ENCODE results near the gene NOP14.
"Not testable (repeated sequence)": the region's sequence is repeated elsewhere in the genome, so short reads cannot be mapped to it uniquely, and the experiment has no call there.

NOP14 gene

DNA sequence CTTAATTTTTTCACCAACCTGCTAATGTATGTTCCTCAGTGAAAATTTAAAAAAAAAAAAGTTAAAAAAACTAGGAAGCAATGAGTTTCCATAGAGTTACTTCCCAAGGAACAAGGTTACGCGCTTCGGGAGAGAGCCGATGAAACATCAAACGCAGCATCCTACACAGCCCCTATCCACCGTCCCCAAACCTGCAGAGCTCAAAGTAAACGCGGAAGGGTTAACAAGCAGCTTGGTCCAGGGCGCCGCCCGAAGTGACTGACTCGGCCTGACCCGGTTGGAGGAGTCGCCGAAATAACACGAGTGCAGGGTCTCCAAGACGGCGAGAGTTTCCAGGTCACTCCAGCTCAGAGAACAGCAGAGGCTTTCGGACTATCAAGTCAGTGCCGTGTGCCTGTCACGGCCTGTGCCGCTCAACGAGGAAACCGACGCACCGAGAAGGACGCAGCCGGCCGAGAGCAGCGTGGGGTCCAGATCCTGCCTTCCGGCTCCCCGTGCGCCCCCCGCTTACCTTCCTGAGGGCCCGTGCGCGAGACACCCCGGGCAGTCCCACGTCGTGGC lies 512 bp downstream of the NOP14 start:
- DNase-seq (ENCODE audit: low read depth): peak; percentile 43
- H3K4me3 ChIP-seq (ENCODE audit: low read length): peak overlapping the region; percentile 89
- TF ChIP-seq, protein P1, sequence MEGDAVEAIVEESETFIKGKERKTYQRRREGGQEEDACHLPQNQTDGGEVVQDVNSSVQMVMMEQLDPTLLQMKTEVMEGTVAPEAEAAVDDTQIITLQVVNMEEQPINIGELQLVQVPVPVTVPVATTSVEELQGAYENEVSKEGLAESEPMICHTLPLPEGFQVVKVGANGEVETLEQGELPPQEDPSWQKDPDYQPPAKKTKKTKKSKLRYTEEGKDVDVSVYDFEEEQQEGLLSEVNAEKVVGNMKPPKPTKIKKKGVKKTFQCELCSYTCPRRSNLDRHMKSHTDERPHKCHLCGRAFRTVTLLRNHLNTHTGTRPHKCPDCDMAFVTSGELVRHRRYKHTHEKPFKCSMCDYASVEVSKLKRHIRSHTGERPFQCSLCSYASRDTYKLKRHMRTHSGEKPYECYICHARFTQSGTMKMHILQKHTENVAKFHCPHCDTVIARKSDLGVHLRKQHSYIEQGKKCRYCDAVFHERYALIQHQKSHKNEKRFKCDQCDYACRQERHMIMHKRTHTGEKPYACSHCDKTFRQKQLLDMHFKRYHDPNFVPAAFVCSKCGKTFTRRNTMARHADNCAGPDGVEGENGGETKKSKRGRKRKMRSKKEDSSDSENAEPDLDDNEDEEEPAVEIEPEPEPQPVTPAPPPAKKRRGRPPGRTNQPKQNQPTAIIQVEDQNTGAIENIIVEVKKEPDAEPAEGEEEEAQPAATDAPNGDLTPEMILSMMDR (conservative IDR thresholded peaks at IDR 0.05; ENCODE audit: low read length): no peak

DNA sequence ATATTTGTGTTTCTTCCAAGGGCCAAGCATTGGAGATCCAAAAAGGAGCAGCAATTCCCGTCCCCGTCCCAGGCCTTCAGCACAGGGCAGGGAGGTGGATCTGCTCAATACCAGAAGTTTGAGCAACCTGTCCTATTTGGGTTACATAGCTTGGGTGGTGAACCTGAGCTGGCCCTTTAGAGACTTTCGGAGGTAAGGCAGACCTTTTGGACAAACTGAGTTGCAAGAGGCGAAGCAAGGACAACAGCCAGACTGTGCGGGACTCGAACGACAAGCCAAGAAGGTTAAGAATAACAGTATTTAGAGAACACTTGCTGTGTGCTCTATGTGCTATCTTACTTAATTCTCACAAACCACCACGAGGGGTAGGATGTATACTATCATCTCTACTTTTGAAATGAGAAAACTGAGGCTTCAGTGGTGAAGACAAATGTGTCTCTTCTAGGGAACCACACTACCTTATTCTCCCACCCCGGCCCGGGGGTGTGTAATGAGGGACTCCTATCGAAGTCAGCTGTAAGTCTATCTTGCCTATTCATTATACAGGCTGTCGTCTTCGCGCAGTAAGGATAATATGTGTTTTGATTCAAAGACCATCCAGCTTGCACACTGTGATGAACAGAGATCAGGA lies 1.3 kb downstream of the NOP14 start:
- DNase-seq (ENCODE audit: low read depth): no peak
- TF ChIP-seq, protein P1 (conservative IDR thresholded peaks at IDR 0.05; ENCODE audit: low read length): no peak
- peak overlapping the region; percentile 89 for H3K4me3 ChIP-seq (ENCODE audit: low read length)

DNA sequence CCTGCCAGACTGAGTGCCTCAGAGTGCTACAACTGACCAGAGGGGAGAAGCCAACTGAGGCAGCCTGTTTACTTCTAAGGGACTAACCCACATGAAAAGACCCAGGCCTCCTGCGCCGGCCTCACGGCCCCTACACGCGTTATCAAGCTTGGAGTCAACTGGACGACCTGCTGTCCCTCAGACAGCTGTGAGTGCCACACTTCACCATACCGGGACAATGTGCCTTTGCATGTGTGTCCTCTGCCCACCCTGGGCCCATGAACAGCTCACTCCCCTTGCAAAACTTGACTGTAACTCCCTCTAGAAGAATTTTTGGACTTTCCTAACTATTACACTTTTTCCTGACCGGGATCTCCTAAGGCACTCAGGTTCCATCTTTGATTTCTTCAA lies 1.8 kb downstream of the NOP14 start:
- TF ChIP-seq, protein P1 (conservative IDR thresholded peaks at IDR 0.05; ENCODE audit: low read length): no peak
- no peak for DNase-seq (ENCODE audit: low read depth)
- peak overlapping the region; percentile 89 for H3K4me3 ChIP-seq (ENCODE audit: low read length)

DNA sequence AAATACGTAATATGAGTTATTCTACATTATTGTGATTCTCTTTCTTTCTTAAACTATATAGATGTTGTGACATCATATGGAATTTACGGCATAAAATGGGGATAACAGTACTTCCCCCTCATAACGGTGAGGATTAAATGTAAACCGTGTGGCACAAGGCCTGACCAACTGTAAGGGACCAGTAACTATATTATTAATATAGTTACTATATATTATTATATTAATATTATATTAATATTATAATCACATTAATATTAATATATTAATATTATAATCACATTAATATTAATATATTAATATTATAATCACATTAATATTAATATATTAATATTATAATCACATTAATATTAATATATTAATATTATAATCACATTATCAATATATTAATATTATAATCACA lies 2.8 kb downstream of the NOP14 start:
- DNase-seq (ENCODE audit: low read depth); H3K4me3 ChIP-seq (ENCODE audit: low read length): not testable (repeated sequence)

DNA sequence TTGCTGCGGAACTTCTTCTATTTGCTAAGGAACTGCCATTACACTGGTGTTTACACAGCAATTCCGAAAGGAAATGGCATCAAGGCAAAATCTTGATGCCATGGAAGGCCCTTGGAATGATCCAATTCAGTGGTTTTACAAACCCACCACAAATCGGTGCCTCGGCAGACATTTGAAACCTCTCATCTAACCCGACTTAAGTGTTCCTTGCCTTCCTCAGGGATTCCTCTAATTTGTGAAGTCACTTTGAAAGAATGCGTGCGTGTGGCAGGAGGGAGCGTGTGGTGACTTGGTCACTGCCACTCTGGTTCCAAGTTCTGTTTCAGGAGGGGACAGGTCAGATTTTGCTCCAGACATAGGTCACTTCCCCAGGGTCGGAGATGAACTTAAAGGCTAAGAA lies 4.8 kb downstream of the NOP14 start:
- peak; percentile 59 for DNase-seq (ENCODE audit: low read depth)
- no peak overlapping the region for H3K4me3 ChIP-seq (ENCODE audit: low read length)
- TF ChIP-seq, protein P1 (conservative IDR thresholded peaks at IDR 0.05; ENCODE audit: low read length): no peak

DNA sequence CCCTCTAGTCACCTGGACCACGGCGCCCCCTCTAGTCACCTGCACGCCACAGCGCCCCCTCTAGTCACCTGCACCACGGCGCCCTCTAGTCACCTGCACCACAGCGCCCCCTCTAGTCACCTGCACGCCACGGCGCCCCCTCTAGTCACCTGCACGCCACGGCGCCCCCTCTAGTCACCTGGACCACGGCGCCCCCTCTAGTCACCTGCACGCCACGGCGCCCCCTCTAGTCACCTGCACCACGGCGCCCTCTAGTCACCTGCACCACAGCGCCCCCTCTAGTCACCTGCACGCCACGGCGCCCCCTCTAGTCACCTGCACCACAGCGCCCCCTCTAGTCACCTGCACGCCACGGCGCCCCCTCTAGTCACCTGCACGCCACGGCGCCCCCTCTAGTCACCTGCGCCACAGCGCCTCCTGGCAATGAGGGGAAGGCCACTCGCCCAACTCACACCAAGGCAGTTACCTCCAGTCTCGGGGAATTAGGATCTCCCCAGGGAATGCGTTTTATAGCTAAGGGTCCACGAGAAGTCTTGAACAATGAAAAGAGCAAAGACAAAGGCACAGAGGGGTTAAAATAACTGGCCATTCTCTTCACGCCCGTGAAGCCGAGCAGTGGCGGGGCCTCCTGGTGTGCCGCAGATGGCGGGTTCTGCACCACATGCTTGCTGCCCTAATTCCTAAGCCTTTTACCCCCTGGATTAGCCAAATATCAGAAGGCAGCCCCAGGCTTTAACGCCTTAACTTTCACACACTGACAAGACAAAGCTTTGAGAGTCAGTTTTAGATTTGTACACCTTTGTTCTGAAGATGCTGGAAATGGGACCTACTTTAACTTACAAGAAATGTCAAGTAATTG lies 7.8 kb downstream of the NOP14 start:
- DNase-seq (ENCODE audit: low read depth); H3K4me3 ChIP-seq (ENCODE audit: low read length): not testable (repeated sequence)

DNA sequence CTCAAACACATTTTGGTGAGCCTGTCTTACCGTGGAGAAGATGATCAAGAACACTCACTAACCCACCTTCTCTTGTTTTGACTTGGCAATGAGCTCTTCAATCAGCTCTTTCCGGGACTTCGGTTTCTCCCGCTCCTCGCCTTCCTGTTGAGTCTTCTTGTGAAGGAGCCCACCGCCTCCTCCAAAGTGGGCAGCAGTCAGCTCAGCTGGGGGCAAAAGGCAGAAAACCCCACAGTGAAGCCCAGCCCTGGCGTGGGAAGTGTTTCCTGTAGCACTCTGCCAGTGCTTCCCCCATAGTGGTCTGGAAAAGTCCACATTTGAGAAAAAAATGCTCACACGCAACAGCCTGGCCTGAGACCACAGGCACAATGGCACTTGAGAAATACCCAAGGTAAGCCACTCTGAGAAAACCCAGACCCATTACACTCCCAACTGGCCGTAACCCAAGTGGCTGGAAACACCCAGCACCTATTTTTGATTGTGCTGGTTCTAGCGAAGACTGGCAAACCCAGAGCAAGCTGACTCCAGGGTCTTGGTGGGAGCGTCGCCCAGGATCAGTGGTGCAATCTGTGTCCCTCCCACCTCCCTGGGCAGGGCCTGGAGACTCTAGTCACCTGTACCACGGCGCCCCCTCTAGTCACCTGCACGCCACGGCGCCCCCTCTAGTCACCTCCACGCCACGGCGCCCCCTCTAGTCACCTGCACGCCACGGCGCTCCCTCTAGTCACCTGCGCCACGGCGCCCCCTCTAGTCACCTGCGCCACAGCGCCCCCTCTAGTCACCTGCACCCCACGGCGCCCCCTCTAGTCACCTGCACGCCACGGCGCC lies 8.6 kb downstream of the NOP14 start:
- no peak overlapping the region for H3K4me3 ChIP-seq (ENCODE audit: low read length)
- TF ChIP-seq, protein P1 (conservative IDR thresholded peaks at IDR 0.05; ENCODE audit: low read length): no peak
- DNase-seq (ENCODE audit: low read depth): no peak

All from AG10803 (cell line).